SK-N-SH (cell line): Measurements from ENCODE around the gene ARHGAP40. TPM values are rescaled to one million over a fixed set of nuclear protein-coding genes. Genes with fewer than 3 reads are reported as not detected.

Experiments
- CTCF ChIA-PET: fragments of 300-600, 350-600 bp; formaldehyde crosslinking; extraction: SDS; loops from one replicate; lab custom pipeline; 2021; lab: Yijun Ruan, JAX
- POLR2A ChIA-PET: fragments of 350-600 bp; sonication (Branson Sonifier 250); formaldehyde crosslinking; extraction: SDS; loops from one replicate; lab custom pipeline; 2020; ENCODE audit warnings: antibody characterized with exemption, inconsistent platforms; lab: Yijun Ruan, JAX
- DNase-seq: peaks from one replicate; pipeline ENCODE4 v3.0.0; 2012
- H2AFZ ChIP-seq: fragments of 200-600 bp; sonication (generic); 2 replicates; pipeline ENCODE4 v1.8.1; 2016; ENCODE audit warnings: antibody characterized with exemption, mild to moderate bottlenecking, low read depth
- H3F3A ChIP-seq: fragments of 200-600 bp; sonication (generic); replicated peaks from 2 replicates; pipeline ENCODE3; 2016; ENCODE audit warnings: antibody characterized with exemption, mild to moderate bottlenecking; ENCODE audit not compliant: insufficient read depth
- H3K27ac ChIP-seq, 2 experiments: fragments of 200-500 bp in 1 of 2; fragments of 200-600 bp in 1 of 2; sonication (Bioruptor generic) in 1 of 2; sonication (generic), shearing (Covaris generic) in 1 of 2; 2 replicates each; pipeline versions ENCODE4 v1.5.1 to v1.6.1; 2014 to 2016; ENCODE audit warnings: low read depth in 2 of 2, inconsistent platforms in 1 of 2, low read length in 1 of 2, mild to moderate bottlenecking in 1 of 2, mixed read lengths in 1 of 2
- H3K27me3 ChIP-seq: fragments of 200-600 bp; sonication (generic), shearing (Covaris generic); 2 replicates; pipeline ENCODE4 v1.6.1; 2016; ENCODE audit warnings: mixed run types; ENCODE audit not compliant: insufficient read depth
- H3K36me3 ChIP-seq, 2 experiments: fragments of 200-500 bp in 1 of 2; fragments of 200-600 bp in 1 of 2; sonication (Bioruptor generic) in 1 of 2; sonication (generic) in 1 of 2; replicated peaks in 1 of 2; 2 replicates each; pipeline versions ENCODE3 to v1.5.1; 2014 to 2016; ENCODE audit warnings: low read length in 1 of 2, mild to moderate bottlenecking in 1 of 2; ENCODE audit not compliant: insufficient read depth in 2 of 2, control insufficient read depth in 1 of 2
- H3K4me1 ChIP-seq, 2 experiments: fragments of 200-500 bp in 1 of 2; fragments of 200-600 bp in 1 of 2; sonication (Bioruptor generic) in 1 of 2; sonication (generic), shearing (Covaris generic) in 1 of 2; 2 replicates each; pipeline versions ENCODE4 v1.5.1 to v1.6.1; 2014 to 2016; ENCODE audit warnings: low read depth in 1 of 2, low read length in 1 of 2, mixed run types in 1 of 2; ENCODE audit not compliant: insufficient read depth in 2 of 2, control insufficient read depth in 1 of 2
- H3K4me2 ChIP-seq: fragments of 200-600 bp; sonication (generic), shearing (Covaris generic); 2 replicates; pipeline ENCODE4 v1.6.1; 2017; ENCODE audit warnings: mixed run types
- H3K4me3 ChIP-seq, 2 experiments: fragments of 200-500 bp in 1 of 2; fragments of 200-600 bp in 1 of 2; sonication (Bioruptor generic) in 1 of 2; sonication (generic), shearing (Covaris generic) in 1 of 2; 2 replicates each; pipeline versions ENCODE4 v1.5.1 to v1.8.1; 2014 to 2016; ENCODE audit warnings: low read depth in 2 of 2, inconsistent platforms in 1 of 2, low read length in 1 of 2, mild to moderate bottlenecking in 1 of 2, mixed read lengths in 1 of 2, moderate library complexity in 1 of 2
- H3K79me2 ChIP-seq: fragments of 200-600 bp; sonication (generic); 2 replicates; pipeline ENCODE4 v1.8.1; 2017; ENCODE audit warnings: mild to moderate bottlenecking; ENCODE audit not compliant: insufficient read depth
- H3K9ac ChIP-seq: fragments of 200-600 bp; sonication (generic); 2 replicates; pipeline ENCODE4 v1.6.1; 2017; ENCODE audit warnings: mixed run types
- H3K9me2 ChIP-seq: fragments of 200-600 bp; sonication (generic); 2 replicates; pipeline ENCODE4 v1.6.1; 2017; ENCODE audit warnings: mixed run types
- H3K9me3 ChIP-seq: fragments of 200-600 bp; sonication (generic); 2 replicates; pipeline ENCODE4 v1.6.1; 2017; ENCODE audit warnings: mixed run types, mild to moderate bottlenecking, moderate library complexity
- H4K20me1 ChIP-seq: fragments of 200-600 bp; sonication (generic); 2 replicates; pipeline ENCODE4 v1.6.1; 2017; ENCODE audit warnings: mild to moderate bottlenecking, mixed run types; ENCODE audit not compliant: insufficient read depth
- CHD2 ChIP-seq: fragments of 150-350 bp; IDR thresholded peaks from 2 replicates; pipeline ENCODE4 v1.6.1; 2018; ENCODE audit warnings: low read length; ENCODE audit not compliant: partially characterized antibody
- CTCF ChIP-seq: fragments of 200-600 bp; sonication (generic); IDR thresholded peaks from 2 replicates; pipeline ENCODE4 v1.6.1; 2017; ENCODE audit warnings: antibody characterized with exemption, mild to moderate bottlenecking, moderate library complexity
- ELF1 ChIP-seq: IDR thresholded peaks from 2 replicates; pipeline ENCODE4 v1.4.0; 2012
- EP300 ChIP-seq, 2 experiments: IDR thresholded peaks; 2 replicates each; pipeline versions ENCODE4 v1.4.0 to v1.6.1; 2012; ENCODE audit warnings: borderline replicate concordance in 1 of 2, low read depth in 1 of 2, low read length in 1 of 2
- EZH2phosphoT487 ChIP-seq: fragments of 200-600 bp; sonication (generic); IDR thresholded peaks from 2 replicates; pipeline ENCODE4 v1.6.1; 2017; ENCODE audit warnings: low read depth, mixed run types, mild to moderate bottlenecking, antibody characterized with exemption, moderate library complexity, borderline replicate concordance
- FOXJ3 ChIP-seq: sonication (generic); formaldehyde crosslinking; IDR thresholded peaks from 2 replicates; pipeline ENCODE4 v1.5.1; 2020; ENCODE audit warnings: mild to moderate bottlenecking, missing genetic modification reagents
- MAX ChIP-seq: IDR thresholded peaks from 2 replicates; pipeline ENCODE4 v1.4.0; 2012; ENCODE audit warnings: low read depth
- MEF2A ChIP-seq: IDR thresholded peaks from 2 replicates; pipeline ENCODE4 v1.4.0; 2012; ENCODE audit warnings: low read depth, borderline replicate concordance
- NFIC ChIP-seq: IDR thresholded peaks from 2 replicates; pipeline ENCODE4 v1.4.0; 2012; ENCODE audit warnings: borderline replicate concordance
- PBX3 ChIP-seq: IDR thresholded peaks from 2 replicates; pipeline ENCODE4; 2012
- RAD21 ChIP-seq: IDR thresholded peaks from 2 replicates; pipeline ENCODE4 v1.6.1; 2012; ENCODE audit warnings: mild to moderate bottlenecking, low read length
- SIN3A ChIP-seq: IDR thresholded peaks from 2 replicates; pipeline ENCODE4 v1.6.1; 2012; ENCODE audit warnings: low read depth, mild to moderate bottlenecking, low read length, moderate library complexity, borderline replicate concordance
- TCF12 ChIP-seq: IDR thresholded peaks from 2 replicates; pipeline ENCODE4 v1.4.0; 2012
- TEAD4 ChIP-seq: IDR thresholded peaks from 2 replicates; pipeline ENCODE4 v1.4.0; 2012; ENCODE audit warnings: mild to moderate bottlenecking, borderline replicate concordance; ENCODE audit not compliant: insufficient read depth
- YY1 ChIP-seq: IDR thresholded peaks from 2 replicates; pipeline ENCODE4 v1.4.0; 2012; ENCODE audit warnings: low read depth, mild to moderate bottlenecking
- WGBS: methylation state at CpG from one replicate; pipeline ENCODE4 v1.1.6; 2017; ENCODE audit warnings: low lambda C conversion rate; 5-methylcytosine and 5-hydroxymethylcytosine counted together
- polyA plus RNA-seq, 3 experiments: library from polyadenylated mRNA; depleted of rRNA; stranded (reverse); fragments of >200 nt; gene quantifications; 2 replicates each; pipeline ENCODE4 v1.2.3, GENCODE V29; 2012

The ARHGAP40 gene
- polyA plus RNA-seq, 1 of the 3 experiments (the other 2 are of a cell fraction) = 0.02 TPM

GRCh38 chr20:38579921-38580320, 21.7 kb upstream of the ARHGAP40 start:
- no peak overlapping the region for H2AFZ ChIP-seq
- no peaks in the 10 kb centered on the region for H3F3A ChIP-seq
- peaks cover 16 to 28% of the 10 kb centered on the region in 2 experiments for H3K36me3 ChIP-seq
- H3K9ac ChIP-seq = no peak overlapping the region
- WGBS = 86% methylated on average over 4 of the region's 4 CpGs
- ChIA-PET CTCF (interaction anchor here (1.1 to 1.4 kb wide), 2 partner anchors 24 to 34 kb away, joined by 3 to 6 read pairs; no protein-coding TSS in a partner anchor), POLR2A (no interaction called here)
- H3K4me2 ChIP-seq = no peak overlapping the region
- peaks cover 0 to 34% of the 10 kb centered on the region in 2 experiments; a peak in 1 of 4 replicates for H3K4me1 ChIP-seq
- H3K27me3 ChIP-seq = no peaks in the 10 kb centered on the region
- no peak overlapping the region for H3K27ac ChIP-seq
- no peaks in the 10 kb centered on the region for H3K9me3 ChIP-seq
- no peaks in the 10 kb centered on the region for H3K9me2 ChIP-seq
- TF ChIP-seq RAD21 (no peak), MEF2A (no peak)
- no peak overlapping the region for H3K4me3 ChIP-seq
- no peak for DNase-seq
- H4K20me1 ChIP-seq = no peaks in the 10 kb centered on the region
- H3K79me2 ChIP-seq = no peaks in the 10 kb centered on the region

GRCh38 chr20:38581013-38581412, 20.6 kb upstream of the ARHGAP40 start, which contains the start of gene ADIG:
TSS of gene ADIG (plus strand) at chr20:38581197. CDS start at chr20:38581251, 54 bp downstream.
- Histone ChIP-seq H2AFZ (no peak within 1 kb of the TSS), H3K4me3 (no peak within 1 kb of the TSS), H3K79me2 (no peaks in the 10 kb centered on the region), H4K20me1 (no peaks in the 10 kb centered on the region), H3K9me3 (no peaks in the 10 kb centered on the region), H3K36me3 (peaks cover 5 to 18% of the 10 kb centered on the region in 2 experiments), H3K9ac (no peak within 1 kb of the TSS), H3K27ac (no peak within 1 kb of the TSS; a peak in 1 of 4 replicates), H3F3A (no peaks in the 10 kb centered on the region), H3K4me1 (peaks cover 0 to 34% of the 10 kb centered on the region in 2 experiments; a peak in 1 of 4 replicates), H3K9me2 (no peaks in the 10 kb centered on the region), H3K4me2 (no peak within 1 kb of the TSS), H3K27me3 (no peaks in the 10 kb centered on the region)
- no peak for DNase-seq
- WGBS = 95% methylated on average over 5 of the region's 5 CpGs
- POLR2A ChIA-PET = interaction anchor here (1.0 kb wide), 1 partner anchor 13 kb away, joined by 3 read pairs; no protein-coding TSS in a partner anchor
- TF ChIP-seq FOXJ3 (no peak), EP300 (IDR thresholded peaks at IDR 0.05; ENCODE audit: borderline replicate concordance in 1 of 2, low read depth in 1 of 2, low read length in 1 of 2) (no peak), TCF12 (no peak), NFIC (no peak), YY1 (no peak), EZH2phosphoT487 (no peak), PBX3 (no peak)
- CTCF ChIA-PET = no interaction called here

- ChIA-PET CTCF (no interaction called here), POLR2A (interaction anchor here (1.0 kb wide), 1 partner anchor 12 kb away, joined by 3 read pairs; no protein-coding TSS in a partner anchor)
- Histone ChIP-seq H3K4me3 (no peak overlapping the region), H3K79me2 (no peaks in the 10 kb centered on the region), H3K4me2 (no peak overlapping the region), H3K27me3 (no peaks in the 10 kb centered on the region), H3K9me3 (no peaks in the 10 kb centered on the region), H3K9ac (no peak overlapping the region), H3F3A (no peaks in the 10 kb centered on the region), H3K36me3 (peaks cover 0 to 9% of the 10 kb centered on the region in 2 experiments), H3K27ac (no peak overlapping the region)
- DNase-seq = no peak
- WGBS = 56% methylated on average over 3 of the region's 4 CpGs
- no peak for TF ChIP-seq CTCF
- TF ChIP-seq SIN3A = no peak
- TF ChIP-seq EP300 (IDR thresholded peaks at IDR 0.05; ENCODE audit: borderline replicate concordance in 1 of 2, low read depth in 1 of 2, low read length in 1 of 2) = no peak
- no peak for TF ChIP-seq ELF1
- TF ChIP-seq TEAD4 = no peak
- TF ChIP-seq PBX3 = no peak
- no peak for TF ChIP-seq CHD2
- no peak for TF ChIP-seq MAX
- no peak for TF ChIP-seq TCF12
- TF ChIP-seq FOXJ3 = no peak
- TF ChIP-seq, all 33 proteins: peak for 0
- H4K20me1 ChIP-seq = no peaks in the 10 kb centered on the region
- H3K4me1 ChIP-seq = peaks cover 0 to 34% of the 10 kb centered on the region in 2 experiments; a peak in 1 of 4 replicates
- H2AFZ ChIP-seq = no peak overlapping the region
- no peaks in the 10 kb centered on the region for H3K9me2 ChIP-seq
Observed at GRCh38 chr20:38581830-38582358, 19.7 kb upstream of the ARHGAP40 start.
